HG02870 (cell line): ENCODE results near the gene SASH3.

ENCODE experiments used
- ATAC-seq: cut with Tn5 transposase; IDR thresholded peaks from one replicate; pipeline ENCODE4 v1.9.1; 2021; ENCODE audit warnings: mild to moderate bottlenecking, moderate library complexity; ENCODE audit not compliant: unreplicated experiment

The SASH3 gene

DNA sequence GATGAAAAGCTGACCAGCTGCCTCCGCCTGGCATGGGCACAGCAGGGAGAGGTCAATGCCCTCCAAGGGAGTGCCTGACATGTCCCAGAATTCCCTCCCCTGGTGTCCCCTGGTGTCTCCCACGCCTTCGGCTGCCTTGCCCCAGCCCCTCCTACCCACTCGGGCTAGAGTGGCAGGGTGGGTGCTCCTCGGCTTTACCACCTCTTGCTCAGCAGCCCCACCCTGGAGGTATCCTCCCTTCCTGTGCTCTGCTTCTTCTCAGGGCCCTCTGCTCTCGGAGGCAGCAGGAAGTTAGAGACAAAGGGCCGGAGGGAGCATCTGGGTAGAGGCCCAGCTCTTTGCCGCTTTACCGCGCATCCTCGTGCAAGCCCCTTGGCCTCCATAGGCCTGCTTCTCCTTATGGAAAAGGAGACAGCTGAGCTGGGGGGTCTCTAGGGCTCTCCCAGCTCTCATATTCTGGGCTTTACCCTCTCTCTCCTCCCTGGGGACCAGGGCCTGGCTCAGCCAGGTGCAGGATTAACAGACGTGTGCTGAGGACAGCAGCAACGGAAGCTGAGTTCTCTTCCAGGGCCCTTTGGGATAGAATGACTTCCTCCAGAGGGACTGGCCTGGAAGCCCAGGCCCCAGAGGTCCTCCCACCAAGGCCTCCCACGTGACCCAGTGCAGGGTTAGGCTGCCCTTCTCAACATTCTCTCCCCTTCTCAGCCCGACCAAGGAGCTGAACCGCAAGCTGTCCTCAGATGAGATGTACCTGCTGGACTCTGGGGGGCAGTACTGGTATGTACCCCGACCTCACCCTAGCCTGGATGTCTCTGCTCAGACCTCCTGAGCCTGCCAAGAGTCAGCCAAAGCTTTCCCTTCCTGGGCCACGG lies 23.7 kb upstream of the SASH3 start:
- no peak for ATAC-seq

DNA sequence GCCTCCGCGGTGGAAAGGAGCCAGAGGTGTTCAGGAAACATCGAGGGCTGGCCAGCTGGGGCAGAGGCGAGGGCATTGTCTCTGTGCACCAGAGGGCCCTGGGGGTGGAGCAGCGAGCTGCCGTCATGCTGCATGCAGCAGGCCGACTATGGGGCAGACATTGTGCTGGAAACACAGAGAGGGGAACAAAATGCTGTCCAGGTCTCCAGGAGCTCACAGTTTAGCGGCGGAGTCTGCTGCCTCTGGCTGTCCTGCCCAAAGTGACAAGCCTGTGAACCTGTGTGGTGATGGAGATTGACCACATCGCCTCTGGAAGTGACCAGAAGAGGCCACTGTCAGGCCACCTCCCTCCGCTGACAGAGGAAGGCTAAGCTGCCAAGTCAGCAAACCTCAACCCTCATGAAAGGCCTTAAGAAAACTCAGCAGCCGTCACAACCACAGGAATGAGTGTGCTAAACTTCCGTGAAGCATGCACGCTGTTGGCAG lies 20.1 kb upstream of the SASH3 start:
- ATAC-seq = peak; percentile 44

DNA sequence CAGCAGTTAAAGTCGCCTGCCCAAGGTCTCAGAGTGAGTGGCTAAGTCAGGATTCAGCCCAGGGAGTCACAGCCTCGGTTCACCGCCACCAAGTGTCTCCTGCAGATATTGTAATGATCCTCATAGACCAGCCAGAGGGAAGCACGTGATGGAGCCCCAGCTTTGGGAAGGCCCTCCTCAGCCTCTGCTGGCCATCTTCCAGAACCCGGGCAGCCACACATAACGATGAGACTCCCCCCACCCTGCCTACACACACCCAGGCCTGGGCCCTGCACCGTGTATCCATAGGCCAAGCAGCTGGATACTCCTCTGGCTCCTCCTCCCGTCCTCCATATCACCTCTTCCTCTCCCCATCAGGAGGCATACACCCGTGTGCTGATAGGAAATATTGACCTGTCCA lies 19.6 kb upstream of the SASH3 start:
- ATAC-seq = no peak

DNA sequence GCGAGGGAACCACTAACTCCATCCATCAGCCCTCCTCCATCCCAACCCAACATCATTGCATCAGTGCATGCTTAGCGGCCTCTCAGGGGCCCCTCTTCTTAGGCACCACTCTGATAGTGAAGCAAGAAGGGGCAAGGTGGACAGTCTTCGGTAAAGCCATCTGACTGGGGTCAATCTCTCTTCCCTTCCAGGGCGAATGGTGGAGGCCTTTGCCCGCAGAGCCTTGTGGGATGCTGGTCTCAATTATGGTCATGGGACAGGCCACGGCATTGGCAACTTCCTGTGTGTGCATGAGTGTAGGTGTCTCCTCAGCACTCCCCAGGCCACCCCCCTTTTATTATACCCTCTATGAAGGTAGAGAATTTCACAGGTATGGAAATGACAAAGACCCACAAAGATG lies 18.8 kb upstream of the SASH3 start:
- no peak for ATAC-seq

DNA sequence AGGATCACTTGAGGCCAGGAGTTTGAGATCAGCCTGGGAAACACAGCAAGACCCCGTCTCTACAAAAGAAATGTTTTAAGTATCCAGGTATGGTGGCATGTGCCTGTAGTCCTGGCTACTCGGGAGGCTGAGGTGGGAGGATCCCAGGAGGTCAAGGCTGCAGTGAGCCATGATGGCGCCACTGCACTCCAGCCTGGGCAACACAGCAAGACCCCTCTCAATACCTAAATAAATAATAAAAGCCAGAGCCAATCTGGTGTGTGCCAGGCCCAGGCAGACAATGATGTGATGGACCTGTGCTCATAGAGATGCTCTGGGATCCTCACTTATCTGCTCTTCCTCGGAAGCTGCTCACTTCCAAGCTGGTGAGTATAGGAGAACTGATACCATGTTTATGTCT lies 18.2 kb upstream of the SASH3 start:
- no peak for ATAC-seq

DNA sequence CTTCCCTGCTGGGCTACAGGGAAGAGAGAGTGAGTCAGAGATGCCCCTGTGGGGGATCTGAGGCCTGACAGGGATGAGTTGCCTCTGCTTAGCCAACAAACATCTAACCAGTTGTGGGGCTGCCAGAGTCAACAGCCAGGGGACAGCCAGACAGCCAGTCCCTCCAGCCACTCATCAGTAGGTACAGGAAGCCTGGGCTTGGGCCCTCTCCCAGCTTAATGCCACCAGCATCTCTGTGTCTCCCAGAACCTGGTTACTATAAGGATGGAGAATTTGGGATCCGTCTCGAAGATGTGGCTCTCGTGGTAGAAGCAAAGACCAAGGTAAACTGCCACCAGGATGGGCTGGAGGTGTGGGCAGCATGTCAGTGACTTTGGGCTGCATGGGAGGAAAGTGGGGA lies 17.3 kb upstream of the SASH3 start:
- ATAC-seq = no peak

DNA sequence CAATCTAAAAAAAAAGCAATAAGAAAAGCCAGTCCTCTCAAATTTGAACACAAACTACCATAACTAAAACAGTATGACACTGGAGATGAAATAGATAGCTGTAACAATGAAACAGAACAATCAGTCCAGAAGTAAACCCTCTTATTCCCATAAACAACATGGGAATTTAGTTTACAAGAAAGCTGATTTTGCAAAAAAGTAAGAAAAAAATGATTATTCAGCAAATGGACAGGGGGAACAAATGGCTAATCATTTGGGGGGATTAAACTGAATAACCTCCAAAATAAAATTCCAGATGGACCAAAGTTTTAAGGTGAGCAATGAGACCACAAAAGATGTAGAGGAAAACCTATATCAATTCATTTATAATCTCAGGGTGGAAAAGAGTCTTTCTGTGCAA lies 16.1 kb upstream of the SASH3 start:
- ATAC-seq = no peak

DNA sequence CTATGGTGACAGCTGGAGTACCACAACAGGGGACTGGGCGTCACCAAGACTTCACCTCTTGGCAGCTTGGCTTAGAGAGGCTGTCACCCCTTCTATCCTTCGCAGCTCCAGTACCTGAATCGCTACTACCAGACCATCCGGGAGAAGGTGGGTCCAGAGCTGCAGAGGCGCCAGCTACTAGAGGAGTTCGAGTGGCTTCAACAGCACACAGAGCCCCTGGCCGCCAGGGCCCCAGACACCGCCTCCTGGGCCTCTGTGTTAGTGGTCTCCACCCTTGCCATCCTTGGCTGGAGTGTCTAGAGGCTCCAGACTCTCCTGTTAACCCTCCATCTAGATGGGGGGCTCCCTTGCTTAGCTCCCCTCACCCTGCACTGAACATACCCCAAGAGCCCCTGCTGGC lies 11.6 kb upstream of the SASH3 start:
- ATAC-seq = no peak

DNA sequence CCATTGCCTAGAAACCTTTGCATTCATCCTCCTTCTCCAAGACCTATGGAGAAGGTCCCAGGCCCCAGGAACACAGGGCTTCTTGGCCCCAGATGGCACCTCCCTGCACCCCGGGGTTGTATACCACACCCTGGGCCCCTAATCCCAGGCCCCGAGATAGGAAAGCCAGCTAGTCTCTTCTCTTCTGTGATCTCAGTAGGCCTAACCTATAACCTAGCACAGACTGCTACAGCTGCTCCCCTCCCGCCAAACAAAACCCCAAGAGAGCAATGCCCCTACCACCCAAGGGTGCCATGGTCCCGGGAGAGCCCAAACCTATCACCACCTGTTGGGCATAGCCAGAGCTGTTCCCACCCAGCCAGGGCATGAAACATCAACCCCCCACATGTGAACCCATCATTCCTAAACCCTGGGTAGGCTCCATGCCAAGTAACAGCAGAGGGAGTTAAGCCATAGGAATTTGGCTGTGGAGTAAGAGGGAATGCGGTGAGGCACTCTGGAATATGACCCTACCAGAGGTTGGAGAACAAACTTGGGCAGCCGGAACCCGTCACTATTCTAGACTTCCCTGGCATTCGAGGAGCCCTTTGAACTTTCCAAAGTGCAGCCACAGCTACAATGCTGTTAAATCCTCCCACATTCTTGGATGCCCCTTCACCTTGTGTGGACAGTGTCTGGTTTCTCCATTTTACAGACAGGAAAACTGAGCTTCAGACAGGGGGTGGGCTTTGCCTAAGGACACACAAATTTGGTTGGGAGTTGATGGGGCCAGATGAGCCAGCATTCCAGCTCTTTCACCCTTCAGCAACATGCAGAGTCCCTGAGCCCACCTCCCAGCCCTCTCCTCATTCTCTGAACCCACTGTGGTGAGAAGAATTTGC lies 10.9 kb upstream of the SASH3 start:
- no peak for ATAC-seq

DNA sequence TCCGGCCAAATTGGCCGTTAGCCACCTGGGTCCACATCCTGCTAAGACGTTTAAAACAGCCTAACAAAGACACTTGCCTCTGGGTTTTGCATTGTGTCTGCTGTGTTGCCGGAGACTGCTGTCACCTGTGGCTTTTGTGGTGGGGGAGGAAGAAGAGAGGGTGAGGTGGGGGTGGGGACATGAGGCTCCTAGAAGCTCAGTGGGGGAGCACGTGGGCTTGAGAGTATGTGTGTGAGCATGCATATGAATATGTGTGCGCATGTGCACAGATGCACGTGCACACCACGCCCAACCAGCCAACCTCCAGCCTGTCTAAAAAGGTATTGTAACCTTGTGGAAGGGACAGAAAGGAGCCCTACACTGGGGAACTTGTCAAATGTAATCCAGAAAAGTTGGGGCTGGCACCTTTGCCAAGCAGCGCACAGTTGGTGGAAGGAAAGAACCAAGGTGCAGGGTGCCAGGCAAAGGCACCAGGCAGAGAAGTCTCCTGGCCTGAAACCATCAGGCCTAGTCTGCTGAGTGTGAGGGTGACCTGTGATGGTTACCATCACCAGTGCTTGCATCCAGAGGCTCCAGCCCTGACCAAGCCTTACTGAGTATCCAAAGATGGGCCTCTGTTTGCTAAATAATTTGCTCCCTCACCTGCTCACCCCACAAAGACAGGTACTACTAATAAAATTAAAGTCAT lies 10.1 kb upstream of the SASH3 start:
- peak; percentile 42 for ATAC-seq

DNA sequence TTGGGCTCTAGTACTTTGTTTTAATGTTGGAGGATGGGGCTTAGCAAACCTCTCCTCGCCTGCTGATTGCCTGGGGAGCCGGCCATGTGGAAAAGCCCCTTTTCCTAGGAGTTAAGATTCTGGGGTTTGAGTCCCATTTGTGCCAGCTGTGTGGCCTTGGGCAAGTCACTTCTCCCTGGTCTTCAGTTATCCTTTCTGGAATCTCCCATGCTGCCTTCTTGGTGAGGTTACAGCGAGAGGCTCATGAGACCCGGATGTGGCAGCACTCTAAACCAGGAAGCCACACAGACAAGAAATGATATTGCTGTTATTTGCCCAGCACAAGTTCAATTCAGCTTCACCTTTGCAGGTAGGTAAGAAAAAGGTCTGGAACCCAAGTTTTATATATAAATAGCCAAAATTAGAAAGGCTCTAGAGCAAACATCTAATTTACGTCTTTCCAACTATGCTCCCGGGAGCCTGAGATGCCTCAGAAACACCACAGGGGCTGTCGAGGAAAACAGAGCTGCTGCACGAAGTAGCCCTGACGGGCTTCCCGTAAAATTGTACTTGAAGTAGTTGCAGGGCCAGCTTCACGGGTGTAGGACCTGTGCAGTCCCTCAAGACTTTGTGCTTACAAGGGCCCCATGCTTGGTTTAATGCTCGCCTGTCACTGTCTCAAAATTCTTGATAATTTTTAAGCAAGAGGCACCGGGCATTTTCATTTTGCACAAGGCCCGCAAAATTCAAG lies 8.3 kb upstream of the SASH3 start:
- ATAC-seq = no peak

DNA sequence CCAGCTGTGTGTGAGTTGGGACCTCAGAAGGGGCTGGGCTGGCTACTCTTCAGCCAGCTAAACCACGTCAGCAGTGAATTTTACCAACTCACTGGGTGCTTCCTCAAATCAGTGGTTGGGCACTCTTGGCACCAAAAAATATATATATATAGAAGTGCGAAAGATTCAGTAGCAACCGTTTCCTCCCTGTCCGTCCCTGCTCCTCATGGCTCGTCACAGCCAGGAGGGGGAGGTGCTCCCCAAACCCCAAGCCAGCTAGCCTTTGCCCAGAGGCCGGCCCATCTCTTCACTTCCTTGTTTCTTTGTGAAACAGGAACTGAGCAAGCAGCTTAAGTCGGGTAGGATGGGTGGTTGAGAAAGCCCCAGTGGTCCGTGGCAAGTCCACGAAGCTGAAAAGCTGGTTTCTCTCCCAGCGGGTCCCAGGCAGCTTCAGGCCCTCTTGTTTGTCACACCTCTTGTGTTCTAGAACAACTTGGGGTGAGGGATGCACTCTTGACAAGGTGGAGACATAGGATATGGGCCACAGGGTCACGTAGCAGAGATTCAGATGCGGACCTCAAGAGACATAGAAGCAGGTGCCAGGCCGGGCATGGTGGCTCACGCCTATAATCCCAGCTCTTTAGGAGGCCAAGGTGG lies 6.8 kb upstream of the SASH3 start:
- ATAC-seq = peak; percentile 73

DNA sequence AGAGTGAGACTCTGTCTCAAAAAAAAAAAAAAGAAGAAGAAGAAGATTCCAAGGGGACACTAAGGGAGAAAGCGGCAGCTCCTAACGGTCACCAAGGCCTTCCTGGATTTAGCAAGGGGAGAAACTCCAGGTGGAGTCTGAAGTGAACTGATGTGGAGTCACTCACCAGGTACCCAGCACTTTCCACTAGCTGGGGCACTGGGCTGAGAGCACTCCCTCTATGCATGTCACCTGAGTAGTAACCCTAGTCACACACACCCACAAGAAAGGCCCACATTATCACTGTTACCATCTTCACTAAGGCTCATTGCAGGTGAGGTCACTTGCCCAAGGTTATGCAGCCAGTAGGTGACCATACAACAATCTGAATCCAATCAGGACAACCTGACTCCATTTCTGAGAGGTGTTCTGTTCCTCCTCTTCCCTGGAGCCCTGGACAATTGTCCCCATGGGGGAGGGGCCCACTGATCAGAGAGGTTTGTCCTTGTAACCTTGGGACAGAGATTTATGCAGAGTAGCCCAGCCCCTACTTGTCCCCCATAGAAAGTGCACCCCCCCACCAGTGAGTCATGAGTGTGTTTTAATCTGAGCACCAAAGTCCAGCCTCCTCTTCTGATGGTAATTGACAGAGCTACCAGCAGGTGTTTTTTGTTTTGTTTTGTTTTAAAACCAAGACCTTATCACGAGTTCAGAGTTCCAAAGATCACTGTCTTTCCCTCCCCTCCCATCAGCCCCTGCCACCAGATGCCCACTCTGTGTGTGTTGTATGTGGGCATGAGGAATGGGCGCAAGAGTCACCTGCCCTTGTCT lies 5.9 kb upstream of the SASH3 start:
- ATAC-seq = no peak

DNA sequence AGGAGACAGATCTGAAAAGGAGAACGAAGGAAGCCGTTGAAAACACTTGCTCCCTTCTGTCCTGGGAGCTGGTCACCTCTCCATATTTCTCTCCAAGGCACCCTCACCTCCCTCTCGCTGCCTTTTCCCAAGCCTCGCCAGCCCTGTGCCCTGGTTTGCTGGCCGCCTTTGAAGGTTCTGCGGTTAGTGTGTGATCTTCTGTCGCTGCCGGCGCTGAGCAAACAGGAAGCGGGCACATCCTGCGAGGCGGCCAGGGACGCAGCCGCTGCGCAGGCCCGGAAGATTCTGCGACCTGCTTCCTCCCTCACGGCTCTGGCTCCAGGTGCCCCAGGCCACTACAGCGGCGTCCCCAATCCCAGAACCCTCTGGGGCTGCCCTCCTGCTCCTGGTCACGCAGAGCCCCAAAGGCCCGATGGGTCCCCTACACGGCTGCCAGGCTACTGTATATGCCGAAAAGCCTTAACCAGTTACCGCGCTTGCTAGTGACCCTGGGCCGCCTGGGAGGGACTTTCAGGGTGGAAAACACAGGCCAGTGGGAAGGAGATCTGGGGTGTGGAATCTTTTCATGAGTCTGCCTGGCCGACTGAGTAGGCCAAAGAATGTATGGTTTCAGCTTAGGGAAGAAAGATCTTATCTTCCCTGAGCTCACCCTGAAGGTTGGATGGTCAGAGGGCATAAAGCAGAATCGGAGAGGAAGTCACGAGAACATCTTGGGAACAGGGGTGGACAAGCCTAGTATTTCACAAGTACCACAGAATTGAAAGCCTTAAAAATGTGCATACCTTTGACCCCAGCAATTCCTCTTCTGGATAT lies 2.3 kb upstream of the SASH3 start:
- ATAC-seq = no peak

DNA sequence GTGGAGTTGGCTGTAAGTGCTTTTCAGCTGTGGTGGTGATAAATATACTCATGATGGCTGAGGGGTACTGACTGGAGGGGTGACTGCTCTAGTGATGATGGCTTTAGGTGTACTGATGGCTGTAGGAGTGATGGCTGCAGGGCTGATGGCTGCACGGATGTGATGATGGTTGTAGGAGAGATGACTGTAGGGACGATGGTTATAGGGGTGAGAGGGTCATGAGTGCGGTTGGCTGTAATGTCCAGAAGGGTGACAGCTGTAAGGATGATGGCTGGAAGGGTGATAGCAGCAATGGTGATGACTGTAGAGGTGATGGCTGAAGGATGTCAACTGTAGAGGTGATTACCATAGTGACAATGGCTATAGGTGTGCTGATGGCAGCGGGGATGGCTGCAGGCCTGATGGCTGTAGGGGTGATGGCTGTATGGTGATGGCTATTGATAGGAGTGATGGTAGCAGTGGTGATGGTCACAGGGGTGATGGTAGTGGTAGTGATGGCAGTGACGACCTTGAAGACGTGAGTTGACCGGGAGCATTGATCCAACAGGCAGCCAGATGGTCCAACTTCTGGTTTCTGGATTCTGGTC lies 570 bp upstream of the SASH3 start:
- no peak for ATAC-seq

DNA sequence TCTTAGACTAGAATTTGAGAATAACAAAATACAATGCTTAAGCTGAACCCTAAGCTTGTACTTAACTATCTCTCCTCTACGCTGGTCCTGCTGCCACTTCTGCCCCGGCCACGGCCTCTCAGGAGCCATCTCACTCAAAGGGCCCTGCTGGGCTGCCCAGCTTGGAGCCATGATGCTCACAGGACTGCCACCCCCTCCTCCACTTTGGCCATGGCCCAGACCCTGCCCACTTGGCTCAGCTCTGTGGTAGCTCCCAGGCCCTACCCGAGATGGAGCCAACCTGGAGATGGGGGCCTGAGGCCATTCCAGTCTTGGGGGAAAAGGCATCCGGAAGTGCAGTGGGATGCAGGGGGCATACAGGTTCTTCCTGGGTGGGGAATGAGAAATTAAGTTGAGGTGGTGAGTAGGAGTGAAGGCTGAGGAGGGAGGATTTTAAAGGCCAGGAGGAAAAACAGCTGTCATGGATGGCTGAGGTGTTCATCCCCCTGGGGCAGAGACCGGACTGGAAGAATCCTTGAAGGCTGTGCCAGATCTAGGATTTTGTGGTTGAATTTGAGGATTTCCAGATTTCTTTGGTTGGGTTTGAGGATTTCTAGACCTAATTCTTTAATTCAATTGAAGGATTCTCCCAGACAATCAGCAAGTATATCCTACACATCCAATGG lies 824 bp downstream of the SASH3 start:
- no peak for ATAC-seq

DNA sequence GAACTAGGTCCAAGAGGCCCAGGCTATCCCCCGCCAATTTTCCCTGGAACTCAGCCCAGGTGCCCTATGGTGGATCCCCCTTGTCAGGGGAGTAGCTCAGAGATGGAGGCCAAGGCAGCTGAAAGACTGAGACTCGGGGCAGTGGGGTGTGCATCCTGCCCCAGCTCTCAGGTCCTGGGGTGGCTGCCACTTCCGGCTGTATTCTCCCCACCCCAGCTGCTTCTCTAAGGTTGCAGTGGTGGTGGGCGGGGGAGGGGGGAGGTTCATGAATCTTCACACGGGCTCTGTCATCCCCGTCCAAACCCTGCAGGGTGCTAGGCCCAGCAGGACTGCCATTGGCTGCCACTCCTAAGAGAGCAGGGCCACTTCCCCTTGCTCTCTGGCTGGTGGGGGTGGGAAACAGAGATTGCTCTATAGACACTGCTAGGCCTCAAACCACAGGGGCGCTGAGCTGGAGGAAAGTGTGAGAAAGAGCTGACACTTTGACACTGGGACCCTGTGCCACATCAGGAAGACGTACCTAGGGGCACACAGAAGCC lies 1.5 kb downstream of the SASH3 start:
- peak; percentile 63 for ATAC-seq
